Coronary artery (tissue), 2 donors: ENCODE data around the gene CHST15.

Experiments
- DNase-seq: peaks from one replicate; pipeline ENCODE4 v3.0.0-alpha.2; 2017; ENCODE audit warnings: low spot score
- H3K27ac ChIP-seq, 2 donors: fragments of 200-600 bp; sonication (generic); one replicate each; pipeline ENCODE4 v1.5.1; 2016 to 2019
- H3K4me3 ChIP-seq: fragments of 200-600 bp; sonication (generic); 2 replicates; pipeline ENCODE4 v1.5.1; 2016; ENCODE audit warnings: mild to moderate bottlenecking, moderate library complexity
- TF ChIP-seq, protein P1 (sequence below): fragments of 200-600 bp; sonication (generic); IDR thresholded peaks from one replicate; pipeline ENCODE4 v1.5.1; 2019; ENCODE audit warnings: antibody characterized with exemption

The CHST15 gene

DNA sequence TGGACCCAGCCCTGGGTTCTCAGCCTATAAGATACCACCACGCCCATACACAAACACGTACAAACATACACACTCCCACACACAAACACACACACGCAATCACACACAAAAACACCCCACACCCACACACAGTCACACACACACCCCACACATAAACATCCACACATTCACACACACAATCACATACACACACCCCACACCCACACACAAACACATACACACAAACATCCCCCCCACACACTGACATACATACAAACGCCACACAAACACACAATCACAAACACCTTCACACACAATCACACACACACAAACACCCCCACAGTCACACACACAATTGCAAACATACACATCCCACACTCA lies 122.5 kb downstream of the CHST15 start:
- TF ChIP-seq, protein P1, sequence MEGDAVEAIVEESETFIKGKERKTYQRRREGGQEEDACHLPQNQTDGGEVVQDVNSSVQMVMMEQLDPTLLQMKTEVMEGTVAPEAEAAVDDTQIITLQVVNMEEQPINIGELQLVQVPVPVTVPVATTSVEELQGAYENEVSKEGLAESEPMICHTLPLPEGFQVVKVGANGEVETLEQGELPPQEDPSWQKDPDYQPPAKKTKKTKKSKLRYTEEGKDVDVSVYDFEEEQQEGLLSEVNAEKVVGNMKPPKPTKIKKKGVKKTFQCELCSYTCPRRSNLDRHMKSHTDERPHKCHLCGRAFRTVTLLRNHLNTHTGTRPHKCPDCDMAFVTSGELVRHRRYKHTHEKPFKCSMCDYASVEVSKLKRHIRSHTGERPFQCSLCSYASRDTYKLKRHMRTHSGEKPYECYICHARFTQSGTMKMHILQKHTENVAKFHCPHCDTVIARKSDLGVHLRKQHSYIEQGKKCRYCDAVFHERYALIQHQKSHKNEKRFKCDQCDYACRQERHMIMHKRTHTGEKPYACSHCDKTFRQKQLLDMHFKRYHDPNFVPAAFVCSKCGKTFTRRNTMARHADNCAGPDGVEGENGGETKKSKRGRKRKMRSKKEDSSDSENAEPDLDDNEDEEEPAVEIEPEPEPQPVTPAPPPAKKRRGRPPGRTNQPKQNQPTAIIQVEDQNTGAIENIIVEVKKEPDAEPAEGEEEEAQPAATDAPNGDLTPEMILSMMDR: no peak
- Histone ChIP-seq H3K27ac (no peak overlapping the region), H3K4me3 (no peak overlapping the region)
- no peak for DNase-seq

DNA sequence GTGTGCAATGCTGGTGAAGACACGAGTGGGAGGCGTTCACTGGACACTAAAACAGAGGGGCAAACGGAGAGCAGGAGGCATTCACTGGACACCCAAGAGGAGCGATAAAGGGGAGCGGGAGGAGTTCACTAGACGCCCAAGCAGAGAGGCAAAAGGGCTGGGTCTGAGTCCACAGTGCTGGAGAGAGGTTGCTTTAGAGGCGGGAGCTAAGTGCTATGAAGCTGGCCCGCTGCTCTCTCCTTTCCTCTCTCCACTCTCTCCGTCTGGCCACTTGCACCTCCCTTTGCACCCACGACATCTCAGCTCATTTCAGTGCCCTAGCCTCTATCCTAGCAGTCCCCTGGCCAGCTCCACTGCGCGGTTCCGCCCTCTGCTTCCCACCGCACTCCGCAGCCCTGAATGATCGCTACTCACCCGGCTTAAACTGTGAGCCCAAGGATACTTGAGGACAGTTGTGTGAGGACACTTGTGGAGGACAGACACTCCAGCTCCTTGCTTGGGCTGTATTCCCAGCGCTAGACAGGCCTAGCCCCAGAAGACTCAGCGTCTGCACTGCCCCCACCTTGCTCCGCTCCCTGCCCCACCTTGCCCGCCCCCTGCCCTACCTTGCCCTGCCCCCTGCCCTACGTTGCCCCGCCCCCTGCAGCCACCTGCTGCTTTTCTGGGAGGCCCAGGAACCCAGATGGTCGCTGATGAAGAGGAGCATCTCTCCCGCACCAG lies 123.0 kb downstream of the CHST15 start:
- H3K4me3 ChIP-seq: no peak overlapping the region
- TF ChIP-seq, protein P1: no peak
- no peak overlapping the region for H3K27ac ChIP-seq
- no peak for DNase-seq

DNA sequence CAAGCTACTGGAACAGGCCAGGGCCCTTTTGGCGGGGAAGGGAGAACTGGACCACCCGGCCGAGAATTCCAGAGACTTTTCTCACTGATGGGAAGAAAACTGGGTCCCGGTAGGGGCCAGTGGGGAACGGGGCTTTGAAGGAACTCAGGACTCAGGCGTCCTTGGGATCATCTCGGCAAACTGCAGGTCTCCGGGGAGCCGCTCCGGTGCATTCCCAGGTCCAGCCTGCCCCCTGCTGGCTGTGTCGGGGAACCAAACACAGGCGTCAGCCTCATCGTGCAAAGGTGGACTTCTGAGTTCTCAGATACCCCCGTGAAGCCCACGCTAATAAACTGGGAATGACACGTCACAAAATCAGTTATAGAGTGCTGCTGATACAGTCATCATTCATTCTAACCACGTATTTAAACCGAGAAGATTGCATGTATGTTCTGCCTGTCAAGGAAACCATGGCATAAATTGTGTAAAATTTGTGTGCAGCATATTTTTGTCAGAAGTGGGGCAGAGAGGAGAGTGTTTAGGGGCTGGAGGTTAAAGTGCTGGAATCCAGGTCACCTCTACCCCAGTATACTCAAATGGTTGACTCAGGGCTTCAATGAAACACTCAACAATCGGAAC lies 125.7 kb downstream of the CHST15 start:
- peak overlapping the region in 1 of 2 donors; percentile 2 for H3K27ac ChIP-seq
- no peak for DNase-seq
- TF ChIP-seq, protein P1: peak; percentile 92
- peak overlapping the region; percentile 5 for H3K4me3 ChIP-seq

DNA sequence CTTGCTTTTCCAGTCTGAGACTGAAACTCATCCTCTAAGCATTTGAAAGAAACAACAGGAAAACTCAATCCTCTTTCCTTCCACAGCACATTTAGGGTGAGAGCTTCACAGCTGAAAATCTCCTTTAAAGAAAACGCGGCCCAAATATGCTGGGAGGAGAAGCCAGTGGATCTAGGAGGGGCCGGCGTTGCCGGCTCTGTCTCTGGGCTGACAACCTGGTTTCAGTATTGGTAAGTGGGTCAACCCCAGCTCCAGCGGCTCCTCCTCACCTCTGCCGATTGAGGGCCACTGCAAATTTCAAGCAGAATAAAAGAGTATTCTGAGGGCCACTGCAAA lies 126.5 kb downstream of the CHST15 start:
- TF ChIP-seq, protein P1: no peak
- peak overlapping the region; percentile 5 for H3K4me3 ChIP-seq
- DNase-seq: no peak
- H3K27ac ChIP-seq: no peak overlapping the region

DNA sequence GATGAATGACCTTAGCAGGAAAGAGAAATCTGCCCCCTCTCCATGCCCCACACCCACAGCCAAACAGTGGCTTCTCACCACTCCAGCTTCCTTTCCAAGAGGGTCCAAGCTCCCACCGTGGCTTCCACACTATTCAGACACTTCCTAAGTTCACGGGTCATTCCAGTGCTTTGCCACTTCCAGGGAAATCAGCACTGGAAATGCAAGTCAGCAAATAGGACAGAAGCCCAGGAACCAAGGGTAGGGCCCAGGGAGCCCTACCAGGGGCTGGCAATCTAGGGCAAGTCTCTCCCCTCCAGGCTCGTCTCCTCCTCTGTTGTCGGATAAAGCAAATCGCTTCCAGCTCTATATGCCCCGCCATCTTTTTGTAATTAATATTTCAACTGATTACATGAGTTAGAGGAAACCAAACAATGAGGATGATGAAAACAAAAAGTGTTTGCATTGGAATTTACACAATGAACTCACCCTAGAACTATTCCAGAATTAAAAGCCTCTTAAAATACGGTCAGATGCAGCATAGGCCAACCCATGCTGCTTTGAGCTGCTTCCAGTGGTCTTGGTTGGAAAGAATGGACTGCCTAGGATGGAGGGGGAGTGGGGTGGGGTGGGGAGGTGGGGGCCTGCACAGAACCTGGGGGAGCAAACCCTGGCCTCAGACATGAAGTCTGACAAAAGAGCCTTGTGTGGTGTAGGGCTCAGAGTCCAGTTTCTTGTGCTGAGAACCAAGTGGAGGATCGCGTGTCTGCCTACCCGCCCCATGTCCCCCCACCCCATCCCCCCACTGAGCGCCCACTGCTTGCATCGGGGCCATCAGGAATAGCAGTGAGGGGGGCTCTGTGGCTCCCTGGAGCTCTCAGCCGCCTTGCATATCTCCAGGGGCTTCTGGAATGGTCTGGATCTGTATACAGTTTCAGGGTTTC lies 127.2 kb downstream of the CHST15 start:
- H3K4me3 ChIP-seq: no peak overlapping the region
- TF ChIP-seq, protein P1: no peak
- no peak for DNase-seq
- no peak overlapping the region for H3K27ac ChIP-seq

DNA sequence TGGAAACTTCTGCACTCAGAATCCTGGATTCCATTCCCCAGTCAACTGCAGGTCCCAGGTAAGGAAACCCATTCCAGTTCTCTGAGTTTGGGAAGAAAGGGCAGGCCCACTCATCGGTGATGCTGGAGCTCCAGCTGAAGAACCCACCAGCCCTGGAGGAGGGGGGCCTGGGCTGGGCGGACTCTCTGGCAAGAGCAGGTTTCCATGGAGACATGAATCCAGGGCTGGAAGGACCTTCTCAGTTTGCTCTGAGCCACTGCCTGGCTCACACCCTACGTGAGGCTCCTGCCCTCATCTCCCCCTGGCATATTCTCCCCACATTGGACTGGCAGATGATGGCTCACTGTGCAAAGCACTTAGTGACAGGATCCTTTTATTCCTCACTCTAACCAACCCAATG lies 128.4 kb downstream of the CHST15 start:
- no peak for DNase-seq
- TF ChIP-seq, protein P1: no peak
- no peak overlapping the region for H3K4me3 ChIP-seq
- no peak overlapping the region for H3K27ac ChIP-seq
